AG09309 (cell line): ENCODE measurements around the gene ADCY9.
"Not testable (repeated sequence)": the region's sequence is repeated elsewhere in the genome, so short reads cannot be mapped to it uniquely, and the experiment has no call there.

ENCODE experiments used
- DNase-seq: peaks from one replicate; pipeline ENCODE4 v3.0.0-alpha.2; 2010; ENCODE audit warnings: low read depth
- H3K4me3 ChIP-seq: 2 replicates; pipeline ENCODE4 v1.5.1; 2011; ENCODE audit warnings: mild to moderate bottlenecking, low read depth, low read length, moderate library complexity; ENCODE audit not compliant: control insufficient read depth
- CTCF ChIP-seq: IDR thresholded peaks from 2 replicates; pipeline ENCODE4 v1.5.1; 2011; ENCODE audit warnings: mild to moderate bottlenecking, low read depth, low read length, inconsistent platforms; ENCODE audit not compliant: insufficient read depth, control insufficient read depth; ENCODE audit errors: missing control alignments

Gene ADCY9

GRCh38 chr16:4051591-4051990, 64.7 kb downstream of the ADCY9 start:
- H3K4me3 ChIP-seq: no peak overlapping the region
- TF ChIP-seq CTCF: no peak
- no peak for DNase-seq

DNA sequence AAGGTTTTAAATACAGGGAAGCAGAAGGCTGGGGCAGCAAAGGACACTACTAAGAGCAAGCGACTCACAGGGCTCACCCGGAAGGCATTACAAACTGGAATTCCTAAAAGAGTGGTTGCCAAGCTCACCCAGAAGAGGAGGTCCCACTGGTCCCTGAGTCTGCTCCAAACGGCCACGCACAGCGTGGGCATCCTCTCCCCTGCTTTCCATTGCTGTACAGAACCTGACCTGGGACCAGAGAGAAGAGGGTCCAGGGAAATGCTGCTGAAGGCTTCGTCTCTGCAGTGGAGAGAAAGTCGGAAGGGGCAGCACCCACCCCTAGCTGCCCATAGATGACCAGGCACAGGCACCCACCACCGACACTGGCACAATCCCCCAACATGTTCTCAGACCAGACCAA, 67.2 kb downstream of the ADCY9 start:
- no peak overlapping the region for H3K4me3 ChIP-seq
- no peak for TF ChIP-seq CTCF
- no peak for DNase-seq

GRCh38 chr16:4048481-4048880, 67.8 kb downstream of the ADCY9 start:
- no peak for TF ChIP-seq CTCF
- no peak overlapping the region for H3K4me3 ChIP-seq
- no peak for DNase-seq

DNA sequence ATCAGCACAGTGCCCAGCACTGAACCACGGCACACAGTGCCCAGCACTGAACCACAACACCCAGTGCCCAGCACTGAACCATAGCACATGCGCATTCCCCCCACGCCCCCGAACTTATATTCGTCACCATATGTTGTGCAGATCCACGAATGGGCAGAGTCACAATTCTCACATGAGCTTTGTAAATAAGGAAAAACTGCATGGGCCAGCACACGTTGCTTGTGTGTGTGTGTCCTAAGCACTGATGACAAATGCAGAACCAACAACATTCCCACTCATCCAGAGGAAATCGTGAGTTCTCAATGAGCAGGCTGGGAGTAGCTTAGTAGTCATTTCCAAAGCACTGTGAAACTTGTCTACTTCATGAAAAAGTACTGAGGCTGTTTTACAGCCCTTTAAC, 70.0 kb downstream of the ADCY9 start:
- TF ChIP-seq CTCF: no peak
- DNase-seq: no peak
- no peak overlapping the region for H3K4me3 ChIP-seq

DNA sequence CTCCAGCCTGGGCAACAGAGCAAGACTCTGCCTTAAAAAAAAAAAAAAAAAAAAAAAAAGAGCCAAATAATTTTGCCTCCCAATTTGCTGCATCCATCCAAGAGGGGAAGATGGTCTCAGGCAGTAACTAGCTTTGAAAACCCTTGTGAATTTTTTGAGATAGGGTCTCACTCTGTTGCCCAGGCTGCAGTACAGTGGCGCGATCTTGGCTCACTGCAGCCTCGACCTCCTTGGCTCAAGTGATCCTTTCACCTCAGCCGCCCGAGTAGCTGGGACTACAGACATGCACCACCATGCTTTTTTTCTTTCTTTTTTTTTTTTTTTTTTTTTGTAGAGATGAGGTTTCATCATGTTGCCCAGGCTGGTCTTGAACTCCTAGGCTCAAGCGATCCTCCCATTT, 70.7 kb downstream of the ADCY9 start:
- not testable (repeated sequence) for H3K4me3 ChIP-seq, DNase-seq

GRCh38 chr16:4042581-4042980, 73.7 kb downstream of the ADCY9 start:
- H3K4me3 ChIP-seq: no peak overlapping the region
- TF ChIP-seq CTCF: no peak
- DNase-seq: no peak

GRCh38 chr16:4038448-4038847, 77.8 kb downstream of the ADCY9 start:
- H3K4me3 ChIP-seq: no peak overlapping the region
- no peak for DNase-seq
- no peak for TF ChIP-seq CTCF

DNA sequence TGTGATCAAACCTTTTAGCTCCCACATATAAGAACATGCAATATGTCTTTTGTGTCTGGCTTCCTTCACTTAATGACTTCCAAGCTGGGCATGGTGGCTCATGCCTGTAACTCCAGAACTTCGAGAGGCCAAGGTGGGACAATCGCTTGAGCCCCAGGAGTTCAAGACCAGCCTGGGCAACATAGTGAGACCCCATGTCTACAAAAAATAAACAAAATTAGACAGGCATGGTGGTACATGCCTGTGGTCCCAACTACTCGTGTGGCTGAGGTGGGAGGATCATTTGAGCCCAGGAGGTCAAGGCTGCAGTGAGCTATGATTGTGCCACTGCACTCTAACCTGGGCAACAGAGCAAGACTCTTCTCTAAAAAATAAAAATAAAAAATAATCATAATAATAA, 79.3 kb downstream of the ADCY9 start:
- not testable (repeated sequence) for H3K4me3 ChIP-seq, DNase-seq
